ENCODE measurements around the gene EIF3B.
"Not testable (repeated sequence)": the region's sequence is repeated elsewhere in the genome, so short reads cannot be mapped to it uniquely, and the experiment has no call there.

EIF3B gene

GRCh38 chr7:2350055-2350454 is 4.6 kb upstream of the EIF3B start:
- no peak for DNase-seq

- DNase-seq: no peak
These were observed 3.8 kb upstream of the EIF3B start for GRCh38 chr7:2350861-2351260.

DNA sequence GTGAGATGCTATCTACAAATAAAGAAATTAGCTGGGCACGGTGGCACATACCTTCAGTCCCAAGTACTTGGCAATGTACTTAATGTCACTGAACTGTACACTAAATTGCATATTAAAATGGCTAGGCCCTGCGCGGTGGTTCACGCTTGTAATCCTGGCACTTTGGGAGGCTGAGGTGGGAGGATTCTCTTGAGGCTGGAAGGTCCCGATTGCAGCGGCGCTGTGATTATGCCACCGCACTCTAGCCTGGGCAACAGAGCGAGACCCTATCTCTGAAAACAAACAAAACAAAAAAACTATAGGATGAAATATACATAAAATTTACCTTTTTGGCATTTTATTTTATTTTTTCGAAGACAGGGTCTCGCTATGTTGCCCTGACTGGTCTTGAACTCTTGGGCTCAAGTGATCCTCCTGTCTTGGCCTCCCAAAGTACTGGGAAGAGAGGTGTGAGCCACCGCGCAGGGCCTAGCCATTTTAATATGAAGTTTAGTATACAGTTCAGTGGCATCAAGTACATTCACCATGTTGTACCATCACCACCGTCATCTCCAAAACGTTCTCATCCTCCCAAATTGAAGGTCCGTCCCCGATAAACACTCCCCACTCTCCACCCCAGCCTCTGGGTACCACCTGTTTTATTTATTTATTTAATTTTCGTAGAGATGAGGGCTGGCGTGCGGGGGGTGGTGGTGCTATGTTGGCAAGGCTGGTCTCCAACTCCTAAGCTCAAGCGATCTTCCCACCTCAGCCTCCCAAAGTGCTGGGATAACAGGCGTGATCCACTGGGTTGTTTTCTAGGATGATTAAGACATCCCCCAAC is 1.3 kb upstream of the EIF3B start:
- no peak for DNase-seq

DNA sequence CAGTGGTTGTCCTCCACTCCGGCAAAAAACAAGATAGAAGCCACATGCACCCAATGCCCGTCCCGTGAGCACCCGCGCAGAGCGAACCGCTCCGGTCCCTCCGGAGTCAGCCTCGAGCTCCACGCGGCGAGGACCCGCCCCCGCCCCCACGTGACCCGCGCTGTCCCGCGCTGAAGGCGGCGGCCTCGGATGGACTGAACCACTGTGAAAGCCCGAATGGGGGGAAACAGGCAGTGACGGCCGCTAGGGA is 766 bp upstream of the EIF3B start:
- peak; percentile 92 for DNase-seq

GRCh38 chr7:2354939-2355704 is 495 bp downstream of the EIF3B start:
- DNase-seq: no peak

GRCh38 chr7:2355705-2356008 is 1.0 kb downstream of the EIF3B start:
- DNase-seq: no peak

- no peak for DNase-seq
These were observed 2.5 kb downstream of the EIF3B start for GRCh38 chr7:2357165-2357564.

DNA sequence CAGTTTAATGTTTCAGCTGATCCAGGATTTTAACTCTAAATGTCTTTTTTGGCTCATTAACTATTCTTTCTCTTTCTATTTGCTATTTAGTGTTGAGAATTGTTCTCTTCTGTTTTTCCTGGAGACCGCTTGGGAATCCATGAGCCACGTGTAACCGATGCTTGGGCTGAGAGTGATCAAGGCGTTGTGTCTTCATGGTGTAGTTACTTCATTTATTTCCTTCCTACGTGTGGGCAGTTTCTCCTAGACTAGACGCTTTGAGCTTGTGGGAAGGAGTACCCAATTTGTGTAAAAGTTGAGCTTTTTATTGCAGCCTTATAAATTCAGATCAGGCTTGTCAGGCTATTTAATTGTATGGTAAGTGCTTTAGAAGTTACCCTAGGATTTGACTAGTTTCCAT is 2.9 kb downstream of the EIF3B start:
- DNase-seq: no peak

DNA sequence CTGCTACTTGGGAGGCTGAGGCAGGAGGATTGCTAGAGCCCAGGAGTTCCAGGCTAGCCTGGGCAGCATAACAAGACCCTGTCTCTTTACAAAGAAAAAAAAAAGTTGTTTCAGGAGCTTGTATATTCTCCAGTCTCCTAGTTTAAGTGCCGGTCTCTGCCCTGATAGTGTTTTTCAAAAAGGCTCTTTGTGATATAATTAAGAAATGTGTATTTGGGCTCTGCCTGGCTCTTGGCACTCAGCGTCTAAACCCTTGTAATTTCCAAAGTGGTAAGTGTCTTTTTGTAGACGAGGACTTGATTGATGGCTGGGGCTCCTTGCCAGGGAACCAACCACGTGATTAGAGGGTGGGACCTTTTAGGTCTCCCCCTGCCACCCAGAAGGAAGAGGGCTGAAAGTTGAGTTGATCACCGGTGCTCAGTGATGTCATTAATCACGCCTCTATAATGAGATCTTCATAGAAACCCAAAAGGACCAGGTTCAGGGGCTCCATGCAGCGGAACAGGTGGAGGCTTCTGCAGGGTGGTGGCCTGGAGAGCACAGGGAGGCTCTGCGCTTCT is 4.4 kb downstream of the EIF3B start:
- DNase-seq: no peak

DNA sequence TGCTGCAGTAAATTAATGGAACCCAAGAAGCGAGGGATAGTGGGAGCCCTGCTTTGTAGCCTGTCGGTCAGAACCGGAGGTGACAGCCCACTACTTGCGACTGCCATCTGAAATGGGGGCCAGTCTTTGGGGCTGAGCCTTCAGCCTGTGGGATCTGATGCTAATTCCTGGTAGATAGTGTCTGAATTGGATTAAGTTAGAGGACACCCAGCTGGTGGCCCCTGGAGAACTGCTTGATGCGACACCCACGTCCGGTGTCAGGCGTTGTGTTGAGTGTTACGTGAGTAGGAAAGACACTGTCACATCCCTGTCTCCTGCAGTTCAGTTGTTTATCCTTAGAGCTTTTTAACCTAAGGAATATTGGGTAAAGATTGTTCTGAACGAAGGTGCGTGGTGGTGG is 5.0 kb downstream of the EIF3B start:
- no peak for DNase-seq

- DNase-seq: no peak
These were observed 6.2 kb downstream of the EIF3B start for GRCh38 chr7:2360796-2361195.

DNA sequence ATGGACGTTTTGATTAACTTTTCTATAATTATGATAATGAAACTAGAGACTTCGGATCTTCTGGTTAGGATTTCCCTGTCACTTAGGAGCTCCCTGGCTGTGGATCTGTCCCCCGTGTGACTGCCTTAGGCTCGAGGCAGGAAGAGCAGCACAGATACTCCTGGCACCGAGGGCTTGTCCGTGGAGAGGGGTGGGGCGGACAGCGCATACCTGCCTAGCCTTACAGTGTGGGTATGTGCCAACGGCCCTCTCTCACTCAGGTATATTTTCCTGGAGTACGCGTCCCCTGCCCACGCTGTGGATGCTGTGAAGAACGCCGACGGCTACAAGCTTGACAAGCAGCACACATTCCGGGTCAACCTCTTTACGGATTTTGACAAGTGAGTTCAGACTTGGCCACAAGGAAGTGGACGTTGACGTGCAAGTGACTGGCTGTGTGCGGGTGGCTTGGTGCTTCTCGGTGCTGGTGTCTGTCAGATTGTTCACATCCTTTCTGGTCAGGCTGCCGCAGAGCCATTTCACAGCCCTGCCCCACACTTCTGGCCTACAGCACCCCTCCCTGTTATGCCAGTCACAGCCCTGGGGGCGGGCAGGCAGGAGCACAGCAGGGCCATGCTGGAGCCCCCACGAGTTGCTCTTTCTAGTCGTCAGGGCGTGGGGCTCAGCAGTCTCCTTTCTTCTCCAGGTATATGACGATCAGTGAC is 7.9 kb downstream of the EIF3B start:
- DNase-seq: no peak

DNA sequence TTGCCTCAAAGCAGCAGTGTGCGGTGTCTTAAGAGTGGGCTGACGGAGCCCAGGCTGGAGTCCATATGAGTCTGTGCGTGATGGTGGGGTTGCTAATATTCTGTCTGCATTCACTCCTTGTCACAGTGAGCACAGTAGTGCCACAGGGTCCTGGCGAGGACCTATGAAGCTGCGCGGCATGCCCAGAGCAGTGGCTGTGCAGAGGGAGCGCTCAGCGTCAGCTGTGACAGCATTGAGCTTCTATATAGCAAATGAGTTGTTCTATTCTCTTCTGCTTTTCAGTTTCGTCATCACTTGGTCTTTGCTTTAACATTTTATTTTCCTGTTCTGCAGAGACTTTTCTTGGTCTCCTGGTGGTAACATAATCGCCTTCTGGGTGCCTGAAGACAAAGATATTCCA is 14.5 kb downstream of the EIF3B start:
- DNase-seq: no peak

DNA sequence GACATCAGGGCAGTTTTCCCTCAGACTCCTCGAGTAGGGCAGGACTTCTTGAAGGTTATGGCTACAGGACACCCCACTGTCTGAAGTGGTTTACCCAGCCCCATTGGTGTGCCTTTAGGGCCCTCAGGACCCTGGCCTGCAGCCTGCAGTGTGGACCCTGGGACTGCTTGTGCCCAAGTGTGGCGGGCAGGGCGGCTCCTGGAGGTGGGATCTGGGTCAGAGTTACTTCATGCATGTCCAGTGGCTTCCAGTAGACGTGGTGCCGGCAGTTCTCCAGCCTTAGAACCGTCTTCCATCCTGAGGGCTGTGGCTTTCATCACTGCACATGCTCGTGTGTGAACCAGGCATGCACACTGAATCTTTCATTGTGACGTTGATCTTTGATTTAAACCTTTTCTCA is 16.7 kb downstream of the EIF3B start:
- no peak for DNase-seq

- no peak for DNase-seq
These were observed 18.1 kb downstream of the EIF3B start for GRCh38 chr7:2372724-2373123.

DNA sequence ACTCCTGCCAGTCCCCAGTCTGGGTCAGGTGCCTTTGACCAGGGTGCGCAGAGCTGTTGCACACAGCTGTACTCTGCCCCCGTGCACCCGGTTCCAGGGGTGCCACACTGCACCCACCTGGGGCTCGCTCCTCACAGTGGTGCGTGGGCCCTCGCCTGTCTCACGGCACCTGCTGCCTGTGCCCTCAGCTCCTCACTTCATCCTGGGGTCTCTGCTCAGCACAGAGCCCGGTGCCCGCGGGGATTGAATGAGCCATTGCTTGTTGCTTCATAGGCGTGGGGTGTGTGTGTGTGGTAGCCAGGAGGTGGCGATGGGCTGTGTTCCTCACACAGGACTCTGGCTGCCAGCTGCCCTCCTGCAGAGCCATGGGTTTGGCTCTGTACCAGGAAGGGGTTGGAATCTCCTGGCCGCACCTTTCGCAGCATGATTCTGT is 18.5 kb downstream of the EIF3B start:
- DNase-seq: no peak

DNA sequence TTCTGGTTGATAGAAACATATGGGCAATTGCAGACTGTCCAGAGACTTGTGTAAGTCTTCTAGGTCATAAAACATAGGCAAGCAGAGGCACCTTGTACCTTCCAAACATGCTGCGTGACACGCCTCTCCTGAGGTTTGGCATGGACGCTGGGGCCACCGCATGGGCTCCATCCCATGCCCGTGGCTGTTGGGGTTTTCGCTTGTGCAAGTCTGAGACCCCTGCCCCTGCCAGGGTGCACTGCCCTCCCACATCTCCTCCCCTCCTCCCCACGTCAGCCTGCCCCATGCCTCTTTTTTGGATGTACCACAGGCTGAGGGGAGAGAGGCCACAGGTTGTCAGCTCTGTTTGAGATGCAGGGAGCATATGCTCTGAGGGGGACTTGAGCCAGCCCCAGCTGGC is 19.0 kb downstream of the EIF3B start:
- DNase-seq: no peak

DNA sequence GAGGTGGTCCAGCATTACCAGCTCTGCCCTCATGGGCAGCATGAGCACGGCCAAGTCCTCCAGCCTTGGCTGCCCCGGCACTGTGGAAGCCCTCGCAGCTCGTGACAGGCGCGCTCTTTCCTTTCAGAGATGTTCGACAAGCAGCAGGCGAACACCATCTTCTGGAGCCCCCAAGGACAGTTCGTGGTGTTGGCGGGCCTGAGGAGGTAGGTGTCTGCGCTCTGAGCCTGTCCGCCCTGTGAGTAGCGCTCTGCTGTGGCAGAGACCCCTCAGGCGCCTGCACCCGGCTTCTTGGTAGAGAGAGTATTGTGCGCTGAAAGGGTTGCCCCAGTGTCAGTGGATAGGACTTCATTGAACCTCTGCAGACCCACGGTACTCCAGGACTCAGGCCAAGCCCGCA is 19.8 kb downstream of the EIF3B start:
- no peak for DNase-seq

- no peak for DNase-seq
These were observed 20.5 kb downstream of the EIF3B start for GRCh38 chr7:2374830-2375728.

DNA sequence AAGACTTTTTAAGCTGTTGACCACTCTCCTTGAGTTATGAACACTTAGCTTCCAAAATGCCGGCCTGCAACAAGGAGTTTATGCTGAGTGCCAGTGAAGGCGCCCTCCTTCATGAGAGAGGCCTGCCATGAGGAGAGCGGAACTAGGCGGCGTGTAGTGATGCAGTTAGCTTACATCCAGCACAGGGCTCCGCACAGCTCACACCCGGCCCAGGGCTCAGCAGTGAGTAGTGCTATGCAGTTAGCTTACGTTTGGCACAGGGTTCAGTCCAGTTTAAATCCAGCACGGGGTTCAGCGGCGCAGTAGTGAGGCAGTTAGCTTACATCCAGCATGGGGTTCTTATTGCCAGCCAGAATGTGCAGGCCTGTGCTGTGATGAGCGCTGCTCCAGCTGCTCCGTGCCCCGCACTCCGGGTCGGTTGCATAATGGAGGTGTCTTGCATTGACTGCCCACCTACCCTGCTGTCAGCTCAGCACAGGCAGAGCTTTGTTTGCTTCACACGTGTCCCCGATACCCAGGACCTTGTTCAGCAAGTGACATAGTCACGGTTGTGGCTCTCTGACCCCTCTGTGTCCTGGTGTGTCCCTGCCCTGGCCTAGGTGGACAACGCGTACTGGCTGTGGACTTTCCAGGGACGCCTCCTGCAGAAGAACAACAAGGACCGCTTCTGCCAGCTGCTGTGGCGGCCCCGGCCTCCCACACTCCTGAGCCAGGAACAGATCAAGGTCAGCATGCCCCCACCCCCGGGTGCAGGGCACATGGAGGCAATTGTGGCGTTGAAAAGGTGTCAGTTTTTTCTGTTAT is 21.9 kb downstream of the EIF3B start:
- DNase-seq: no peak

DNA sequence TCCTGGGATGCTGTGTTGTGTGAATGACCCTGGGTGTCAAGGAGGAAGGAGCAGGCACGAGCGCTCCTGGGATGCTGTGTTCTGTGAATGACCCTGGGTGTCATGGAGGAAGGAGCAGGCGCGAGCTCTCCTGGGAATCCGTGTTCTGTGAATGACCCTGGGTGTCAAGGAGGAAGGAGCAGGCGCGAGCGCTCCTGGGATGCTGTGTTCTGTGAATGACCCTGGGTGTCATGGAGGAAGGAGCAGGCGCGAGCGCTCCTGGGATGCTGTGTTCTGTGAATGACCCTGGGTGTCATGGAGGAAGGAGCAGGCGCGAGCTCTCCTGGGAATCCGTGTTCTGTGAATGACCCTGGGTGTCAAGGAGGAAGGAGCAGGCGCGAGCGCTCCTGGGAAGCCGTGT is 22.9 kb downstream of the EIF3B start:
- not testable (repeated sequence) for DNase-seq

GRCh38 chr7:2378125-2378524 is 23.5 kb downstream of the EIF3B start:
- not testable (repeated sequence) for DNase-seq
